Urothelium cell line (cell line): ENCODE data around the gene CHMP6.

Source experiments
- DNase-seq: peaks from one replicate; pipeline ENCODE4 v3.0.0; 2011; ENCODE audit warnings: low spot score, mixed read lengths
- FAIRE-seq: peaks from 2 replicates; lab custom pipeline; 2011; peaks lifted over from hg19 to GRCh38; lab: Jason Lieb, UNC

Gene CHMP6

DNA sequence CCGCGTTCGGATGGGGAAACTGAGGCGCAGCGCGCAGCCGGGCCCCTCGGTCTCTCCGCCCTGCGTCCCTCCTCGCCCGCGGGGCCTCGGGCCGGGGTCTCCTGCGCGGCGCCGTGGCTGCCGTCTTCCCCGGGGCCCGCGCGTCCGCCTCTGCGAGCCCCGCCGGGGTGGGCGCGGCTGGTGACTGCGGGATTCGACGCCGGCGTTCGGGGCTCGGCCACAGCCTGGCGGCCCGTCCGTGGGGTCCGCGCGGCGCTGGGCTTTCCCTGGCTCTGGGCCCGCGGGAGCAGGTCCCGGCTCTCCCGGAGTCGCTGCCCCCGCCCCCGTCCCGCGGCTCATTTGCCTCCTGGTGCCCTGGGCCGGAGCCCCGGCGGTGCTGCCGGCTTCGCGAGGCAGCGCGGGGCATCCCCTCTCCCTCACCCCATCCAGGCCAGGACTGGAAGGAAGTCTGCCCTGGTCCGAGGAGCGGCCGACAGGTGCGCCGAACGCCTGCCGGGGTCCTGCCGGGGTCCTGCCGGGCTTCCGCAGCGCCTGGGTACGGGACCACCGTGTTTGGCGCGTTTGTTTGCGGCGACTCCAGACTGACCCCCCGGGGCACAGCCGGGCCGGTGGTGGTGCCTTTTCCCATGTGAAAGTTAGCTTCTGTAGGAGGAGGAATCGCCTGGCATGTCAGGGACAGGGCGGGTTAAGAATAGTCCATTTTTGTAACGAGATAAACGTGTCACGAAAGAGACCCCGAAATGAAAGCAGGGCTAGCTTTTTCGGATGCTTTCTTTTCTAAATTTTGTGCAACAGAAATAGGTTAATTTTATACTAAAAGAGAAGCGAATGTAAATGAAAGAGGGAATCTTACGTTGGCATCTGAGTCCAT is 671 bp downstream of the CHMP6 start:
- FAIRE-seq (no peak), DNase-seq (no peak)

DNA sequence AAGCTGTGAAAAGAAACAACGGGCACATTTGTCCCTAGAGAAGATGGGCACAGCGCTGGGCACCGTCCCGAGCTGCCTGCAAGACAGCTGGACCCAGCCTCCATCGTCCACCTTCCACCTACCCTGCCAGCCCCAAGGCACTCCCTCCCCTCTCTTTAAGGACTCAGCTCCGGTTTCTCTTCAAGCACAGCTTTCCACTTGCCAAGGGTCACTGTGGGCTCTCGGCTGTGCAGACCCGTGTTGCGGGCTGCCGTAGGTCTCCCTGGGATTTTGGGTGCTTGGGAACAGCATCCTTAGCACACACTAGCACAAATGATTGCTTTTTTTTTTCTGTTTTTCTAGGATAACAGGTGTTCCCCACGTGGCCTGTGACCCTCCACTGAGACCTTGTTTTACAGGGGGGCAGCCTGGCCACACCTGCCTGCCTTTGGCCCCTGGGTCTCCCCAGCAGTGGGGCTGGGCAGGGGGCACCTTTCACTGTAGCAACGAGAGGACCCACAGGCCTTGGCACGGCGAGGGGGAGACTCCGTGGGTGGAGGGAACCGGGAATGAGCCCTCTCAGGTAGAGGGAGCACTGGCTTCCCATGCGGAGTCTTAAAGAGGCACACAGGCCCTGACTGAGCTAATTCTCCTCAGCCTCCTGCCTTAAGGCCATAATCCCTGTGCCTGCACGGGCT is 1.4 kb downstream of the CHMP6 start:
- DNase-seq (no peak), FAIRE-seq (no peak)

DNA sequence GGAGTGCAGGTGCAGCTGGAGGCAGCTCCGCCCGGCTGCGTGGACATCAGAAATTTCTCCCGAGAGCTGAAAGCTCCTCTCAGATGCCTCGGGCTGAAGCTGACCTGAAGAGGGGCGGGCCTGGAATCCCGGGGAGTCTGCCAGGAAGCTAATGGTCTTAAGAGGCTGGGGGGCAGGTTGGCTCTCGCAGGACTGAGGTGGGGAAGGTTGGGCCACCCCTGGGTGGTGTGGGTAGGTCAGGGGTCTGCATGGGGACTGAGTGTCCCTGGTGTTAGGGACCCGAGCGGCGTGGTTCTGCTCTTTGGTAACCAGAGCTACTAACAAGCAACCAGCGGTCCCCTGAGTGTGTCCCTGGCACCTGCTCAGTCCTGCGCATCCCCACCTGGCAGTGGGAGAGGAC is 3.5 kb downstream of the CHMP6 start:
- no peak for FAIRE-seq
- no peak for DNase-seq

DNA sequence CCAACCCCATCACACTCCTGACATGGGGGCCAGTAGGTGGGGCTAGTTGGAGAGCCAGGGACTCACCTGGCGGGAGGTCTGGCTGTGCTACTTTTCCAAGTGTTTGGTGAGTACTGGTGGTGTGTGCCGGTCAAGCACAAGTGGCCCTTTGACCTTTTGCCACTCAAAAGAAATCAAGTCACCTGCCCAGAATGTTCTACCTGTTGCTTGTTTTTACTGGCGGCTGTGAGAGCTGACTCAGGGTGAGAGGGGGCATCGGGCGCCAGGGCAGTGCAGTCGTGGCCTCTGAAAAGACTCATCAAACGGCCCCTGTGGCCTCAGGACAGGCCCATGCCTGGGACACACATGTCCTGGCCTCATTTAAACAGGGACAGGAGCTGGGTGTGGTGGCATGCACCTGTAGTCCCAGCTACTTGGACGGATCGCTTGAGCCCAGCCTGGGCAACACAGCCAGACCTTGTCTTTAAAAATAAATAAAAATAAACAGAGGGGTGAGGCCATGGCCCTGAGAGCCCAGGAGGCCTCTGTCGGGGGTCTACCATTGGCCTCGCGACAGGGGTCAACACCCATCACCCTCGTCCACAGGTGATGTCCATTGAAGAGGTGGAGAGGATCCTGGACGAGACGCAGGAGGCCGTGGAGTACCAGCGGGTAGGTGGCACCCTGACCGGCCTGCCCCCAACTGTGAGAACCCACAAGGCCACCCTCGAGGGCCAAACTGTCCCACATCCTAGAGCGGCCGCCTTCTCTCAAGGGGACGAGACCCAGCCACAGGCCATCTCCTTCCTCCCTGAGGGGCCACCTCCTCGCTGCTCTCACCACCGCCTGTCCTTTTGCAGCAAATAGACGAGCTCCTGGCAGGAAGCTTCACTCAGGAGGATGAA is 5.0 kb downstream of the CHMP6 start:
- FAIRE-seq = no peak
- no peak for DNase-seq

DNA sequence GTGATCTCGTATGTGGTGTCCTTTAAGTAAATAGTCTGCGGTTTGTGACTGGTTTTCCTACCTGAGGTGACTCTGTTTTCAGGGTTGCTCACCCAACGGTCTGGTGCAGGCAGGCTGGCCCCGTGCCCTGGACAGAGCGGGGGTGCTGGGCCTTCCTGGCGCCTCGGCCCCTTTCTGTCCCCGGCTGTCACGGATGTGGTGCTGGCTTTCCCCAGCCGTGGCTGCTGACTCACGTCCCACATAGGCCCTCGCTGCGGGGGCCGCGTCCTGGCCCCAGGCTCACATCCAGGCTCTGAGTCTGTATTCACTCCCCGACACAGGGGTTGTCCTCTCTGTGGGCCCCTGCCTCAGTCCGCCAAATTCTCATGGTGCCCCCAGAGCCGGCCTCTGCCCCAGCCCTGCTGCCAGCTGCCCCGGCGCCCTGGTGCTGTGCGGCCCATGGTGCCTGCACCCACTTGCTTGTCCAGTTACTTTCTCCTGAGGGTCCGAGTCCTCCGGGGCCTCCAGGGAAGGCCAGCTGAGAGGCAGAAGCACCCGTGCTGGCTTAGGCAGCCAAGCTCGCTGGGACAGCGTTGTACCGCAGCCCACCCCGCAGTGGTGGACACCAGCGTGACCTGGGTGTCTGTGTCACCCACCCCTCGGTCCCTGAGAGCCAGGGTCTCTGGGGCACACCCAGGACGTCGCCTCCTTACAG is 5.9 kb downstream of the CHMP6 start:
- FAIRE-seq (no peak), DNase-seq (no peak)

DNA sequence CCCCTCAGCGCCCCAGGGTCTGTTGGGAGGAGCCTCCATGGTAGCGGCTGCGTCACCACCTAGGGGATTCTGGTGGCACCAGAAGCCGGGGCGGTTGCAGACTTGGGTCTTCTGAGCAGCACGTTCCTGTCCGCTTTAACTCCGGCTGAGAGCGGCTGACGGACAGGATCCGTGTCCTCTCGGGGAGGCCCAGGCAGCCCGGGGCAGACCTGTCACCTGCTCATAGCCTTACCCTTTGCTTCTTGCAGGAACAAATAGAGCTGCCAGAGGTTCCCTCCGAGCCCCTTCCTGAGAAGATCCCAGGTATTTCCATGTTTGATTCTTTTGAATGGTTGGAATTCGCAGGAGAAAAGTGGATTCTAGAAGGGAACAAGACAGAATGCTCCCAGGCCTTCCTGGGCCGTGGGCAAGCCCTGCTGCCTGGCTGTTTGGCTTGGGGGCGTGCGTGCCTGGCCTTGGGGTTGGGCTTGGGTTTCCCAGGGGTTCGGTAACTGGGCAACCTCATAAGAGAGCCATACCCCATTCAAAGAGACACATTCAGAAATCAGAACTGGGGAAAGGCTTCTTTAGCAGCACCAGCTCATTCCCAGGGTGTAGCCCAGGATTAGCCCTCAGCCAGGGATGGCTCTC is 6.6 kb downstream of the CHMP6 start:
- DNase-seq (no peak), FAIRE-seq (no peak)

DNA sequence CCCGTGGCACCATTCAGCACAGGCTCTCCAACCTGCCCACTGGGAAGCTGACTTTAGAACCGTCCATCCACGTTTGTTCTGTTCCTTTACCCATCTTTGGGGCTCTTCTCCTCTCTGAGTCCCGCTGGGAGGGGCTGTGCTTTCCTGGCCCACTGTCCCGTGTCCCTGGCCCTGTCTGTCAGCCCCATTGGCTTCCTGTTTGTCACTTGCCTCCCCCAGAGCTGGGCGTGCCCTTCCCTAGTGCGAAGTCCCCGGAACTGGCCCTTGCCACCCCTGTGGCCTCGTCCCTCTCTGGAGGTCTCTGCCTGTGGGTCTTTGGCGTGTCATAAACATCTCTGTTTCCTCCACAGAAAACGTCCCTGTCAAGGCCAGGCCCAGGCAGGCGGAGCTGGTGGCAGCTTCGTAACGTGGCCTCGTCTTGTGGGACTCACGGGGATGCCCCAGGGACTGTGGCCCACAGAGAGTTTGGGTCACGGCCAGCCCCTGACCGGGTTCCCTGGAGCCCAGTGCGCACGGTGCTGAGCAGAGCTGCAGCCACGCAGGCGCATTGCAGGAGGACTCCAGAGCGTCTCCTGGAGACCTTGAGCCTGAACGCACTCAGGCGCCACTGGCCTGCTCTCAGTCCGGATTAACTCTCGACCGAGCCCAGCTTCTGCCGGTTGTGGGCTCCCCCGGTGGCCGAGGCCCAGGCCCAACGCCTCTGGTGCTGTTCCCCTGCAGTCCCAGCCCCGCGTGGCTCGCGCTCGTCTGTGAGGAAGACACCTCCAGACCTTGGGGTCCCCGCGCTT is 7.3 kb downstream of the CHMP6 start:
- FAIRE-seq (no peak), DNase-seq (no peak)

DNA sequence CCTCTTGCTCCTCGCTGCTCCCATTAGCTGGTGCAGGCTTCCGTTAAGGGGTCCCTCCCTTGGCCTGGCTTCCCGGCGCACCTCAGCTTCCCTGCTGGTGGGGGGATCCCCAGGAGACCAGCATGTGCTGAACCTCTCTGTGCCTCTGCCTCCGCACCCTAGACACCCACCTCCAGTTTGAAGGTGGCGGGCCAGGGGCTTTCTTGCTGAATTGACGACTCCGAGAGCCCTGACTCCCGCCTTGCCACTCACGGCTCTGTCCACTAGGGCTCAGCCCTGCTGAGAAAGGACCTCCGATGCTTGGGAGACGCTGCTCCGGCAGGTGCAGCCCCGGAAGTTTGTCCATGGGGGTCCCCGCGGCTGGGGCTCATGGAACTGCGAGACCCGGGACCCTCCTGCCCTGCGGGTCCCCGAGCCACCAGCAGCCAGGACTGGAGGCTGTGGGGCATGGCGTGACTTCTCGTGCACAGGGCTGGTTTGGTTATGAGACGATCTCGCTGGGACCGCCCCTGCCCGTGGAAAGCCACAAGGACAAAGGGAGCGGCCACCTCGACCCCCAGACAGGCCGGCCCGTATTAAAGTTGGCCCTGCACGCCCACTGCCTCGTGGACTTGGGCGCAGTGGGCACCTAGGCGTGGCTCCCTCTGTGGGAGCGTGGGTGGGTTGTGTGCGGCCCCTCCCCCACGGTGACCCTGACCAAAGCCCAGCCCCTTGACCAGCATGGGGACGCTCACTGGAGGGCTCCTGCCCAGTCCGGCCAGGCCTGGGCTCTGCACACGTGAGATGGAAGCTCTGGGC is 8.1 kb downstream of the CHMP6 start:
- no peak for DNase-seq
- FAIRE-seq = no peak

DNA sequence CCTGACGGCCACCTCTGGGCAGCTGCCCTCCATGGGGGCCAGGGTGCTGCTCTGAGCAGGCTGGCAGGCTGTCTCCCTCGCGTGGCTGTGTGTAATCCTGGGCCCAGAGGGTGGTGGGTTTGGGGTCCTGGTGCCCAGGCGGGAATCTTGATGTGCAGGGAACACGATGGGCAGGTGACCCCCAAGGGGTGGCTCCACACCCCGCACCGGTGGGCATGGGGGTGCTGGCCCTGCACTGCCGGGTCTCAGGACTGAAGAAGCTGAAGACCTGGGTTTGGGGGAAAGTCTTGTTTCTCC is 8.6 kb downstream of the CHMP6 start:
- no peak for FAIRE-seq
- DNase-seq = no peak

DNA sequence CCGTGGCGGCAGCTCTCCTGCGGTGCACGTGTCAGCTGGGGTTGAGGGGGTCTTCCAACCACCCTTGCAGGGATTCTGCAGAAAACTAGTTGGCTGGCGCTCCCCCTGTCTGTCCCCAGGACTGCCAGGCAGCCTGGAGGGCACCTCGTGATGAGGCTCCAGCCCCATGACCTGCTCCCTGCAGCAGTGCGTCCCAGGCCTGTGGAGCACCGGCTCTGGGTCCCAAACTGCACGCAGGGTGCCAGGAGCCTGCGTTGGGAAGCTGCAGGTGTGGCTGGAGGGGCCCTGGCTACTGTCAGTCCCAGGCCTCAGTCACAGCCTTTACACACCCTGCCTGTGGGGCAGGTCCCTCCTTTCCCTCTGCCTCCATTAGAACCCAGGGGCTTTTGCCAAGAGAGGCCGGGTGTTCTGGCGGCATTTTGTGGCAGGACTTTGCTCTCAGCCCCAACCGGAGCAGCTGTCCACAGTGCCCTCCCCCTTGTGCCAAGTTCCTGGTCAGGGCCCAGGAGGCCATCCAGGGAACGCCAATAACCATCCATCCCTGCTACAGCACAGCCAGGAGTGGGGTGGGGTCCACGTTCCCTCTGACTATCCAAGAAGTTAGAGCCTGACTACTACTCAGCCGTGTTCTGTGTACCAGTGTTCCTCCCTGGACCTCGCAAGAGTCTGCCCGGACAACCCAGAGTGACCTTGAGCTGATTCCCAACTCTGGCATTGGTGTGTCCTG is 9.2 kb downstream of the CHMP6 start:
- FAIRE-seq (no peak), DNase-seq (no peak)

DNA sequence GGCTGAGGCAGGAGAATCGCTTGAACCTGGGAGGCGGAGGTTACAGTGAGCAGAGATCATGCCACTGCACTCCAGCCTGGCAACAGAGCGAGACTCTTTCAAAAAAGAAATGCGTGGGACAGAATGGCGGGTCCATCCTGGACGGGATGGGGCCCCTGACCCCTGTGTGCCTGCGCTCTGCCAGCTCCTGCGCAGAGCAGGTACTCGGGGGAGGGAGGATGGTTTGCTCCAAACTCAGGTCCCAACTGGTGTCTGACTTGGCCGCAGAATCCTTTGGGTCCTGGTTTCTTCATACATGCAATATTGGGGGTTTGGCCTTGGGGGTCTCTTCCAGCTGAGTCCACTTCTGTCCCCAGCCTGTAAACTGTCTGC is 10.4 kb downstream of the CHMP6 start:
- FAIRE-seq = no peak
- DNase-seq = no peak

DNA sequence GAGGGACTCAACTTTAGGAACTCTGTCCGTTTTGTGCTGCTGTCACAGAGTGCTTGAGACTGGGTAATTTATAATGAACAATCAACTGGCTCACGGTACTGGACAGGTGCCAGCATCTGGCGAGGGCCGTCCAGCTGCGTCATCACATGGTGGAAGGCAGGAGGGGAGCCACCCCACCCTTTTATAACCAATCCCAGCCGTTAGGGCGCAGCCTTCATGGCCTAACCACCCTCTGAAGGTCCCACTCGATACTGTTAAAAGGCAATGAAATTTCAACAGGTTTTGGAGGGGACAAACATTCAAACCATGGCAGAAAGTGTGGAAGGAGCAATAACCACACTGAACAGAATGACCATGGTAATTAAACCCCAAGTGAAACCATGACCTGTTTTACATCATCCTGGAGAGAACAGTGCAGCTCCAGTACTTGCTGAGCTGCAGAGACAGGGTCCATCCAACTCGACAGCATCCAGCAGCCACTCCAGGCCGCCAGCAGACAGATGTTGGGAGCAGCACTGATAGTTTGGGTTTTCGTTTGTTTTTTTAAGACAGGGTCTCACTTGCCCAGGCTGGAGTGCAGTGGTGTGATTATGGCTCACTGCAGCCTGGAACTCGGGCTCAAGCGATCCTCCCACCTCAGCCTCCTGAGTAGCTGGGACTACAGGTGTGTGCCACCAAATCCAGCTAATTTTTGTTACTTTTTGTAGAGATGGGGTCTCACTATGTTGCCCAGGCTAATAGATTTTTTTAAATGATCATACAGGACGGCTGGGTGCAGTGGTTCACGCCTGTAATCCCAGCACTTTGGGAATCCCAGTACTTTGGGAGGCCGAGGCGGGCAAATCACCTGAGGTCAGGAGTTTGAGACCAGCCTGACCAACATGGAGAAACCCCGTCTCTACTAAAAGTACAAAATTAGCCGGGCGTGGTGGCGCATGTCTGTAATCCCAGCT is 11.0 kb downstream of the CHMP6 start:
- FAIRE-seq (peak; percentile 94), DNase-seq (peak; percentile 70)

DNA sequence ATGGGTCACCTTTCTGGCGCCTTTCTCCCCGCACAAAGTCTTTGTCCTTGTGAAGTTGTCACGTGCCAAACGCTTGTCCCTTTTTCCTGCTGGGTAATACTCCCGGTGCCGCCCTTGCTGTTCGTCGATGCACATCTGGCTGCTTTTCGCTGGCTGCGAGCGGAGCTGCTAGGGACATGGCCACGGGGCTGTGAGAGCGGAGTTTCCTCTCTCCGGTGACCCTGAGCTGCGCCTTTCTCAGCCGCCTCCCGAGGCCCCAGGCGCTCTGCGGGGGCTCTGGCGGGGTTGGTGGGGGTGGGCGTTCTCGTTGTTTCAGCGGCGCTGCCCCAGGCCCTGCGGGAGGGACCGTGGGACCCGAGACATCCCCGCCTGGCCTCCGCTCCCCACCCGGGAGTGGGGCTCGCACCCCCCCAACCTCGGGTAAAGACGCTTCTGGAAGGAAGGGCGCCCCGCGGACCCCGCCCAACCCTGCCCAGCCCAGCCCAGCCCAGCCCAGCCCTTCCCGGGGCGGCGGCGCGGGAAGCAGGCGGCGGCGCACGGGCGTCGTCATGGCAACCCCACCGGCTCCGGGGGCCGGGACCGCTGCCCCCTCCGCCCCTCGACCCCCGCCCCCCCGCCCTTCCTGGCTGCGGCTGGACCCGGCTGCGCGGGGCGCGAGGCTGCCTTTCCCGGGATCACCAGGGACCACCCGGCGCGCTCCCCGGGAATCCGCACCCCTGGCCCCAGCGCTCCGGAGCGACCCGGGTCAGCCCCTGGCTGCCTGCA is 12.3 kb downstream of the CHMP6 start:
- no peak for DNase-seq

DNA sequence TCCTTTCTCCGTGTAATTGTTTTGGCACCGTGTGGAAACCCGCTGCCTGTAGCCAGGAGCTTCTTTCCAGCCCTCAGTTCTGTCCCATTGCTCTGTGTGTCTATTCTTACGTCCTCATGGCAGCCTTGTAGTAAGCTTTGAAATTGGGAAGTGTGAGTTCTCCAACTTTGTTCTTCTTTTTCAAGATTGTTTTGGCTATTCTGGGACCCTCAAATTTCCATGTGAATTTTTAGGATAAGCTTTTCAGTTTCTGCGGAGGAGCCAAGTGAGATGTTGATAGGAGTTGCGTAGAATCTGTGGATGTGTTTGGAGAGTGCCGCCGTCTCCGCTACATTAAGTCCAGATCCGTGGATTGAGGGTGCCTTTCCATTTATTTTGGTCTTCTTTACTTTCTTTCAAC is 15.2 kb downstream of the CHMP6 start:
- FAIRE-seq (no peak), DNase-seq (no peak)

More for the DNA sequence above, 12.3 kb downstream of the CHMP6 start:
- FAIRE-seq = peak; percentile 66

DNA sequence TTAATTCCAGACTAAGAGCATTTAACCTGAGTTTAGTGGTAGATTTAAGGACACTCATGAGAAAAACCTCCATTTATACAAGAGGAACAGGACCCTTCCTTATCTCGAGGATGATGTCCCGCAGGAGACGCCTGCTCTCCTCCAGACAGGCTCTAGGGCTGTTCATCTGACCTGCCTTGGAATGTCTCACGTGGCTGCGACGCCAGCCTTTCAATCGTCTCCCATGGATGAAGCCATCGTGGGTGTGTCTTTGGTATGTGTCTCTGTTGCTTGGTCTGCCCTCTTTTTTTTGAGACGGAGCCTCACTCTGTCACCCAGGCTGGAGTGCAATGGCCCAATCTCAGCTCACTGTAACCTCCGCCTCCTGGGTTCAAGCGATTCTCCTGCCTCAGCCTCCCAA is 16.5 kb downstream of the CHMP6 start:
- FAIRE-seq (no peak), DNase-seq (no peak)

DNA sequence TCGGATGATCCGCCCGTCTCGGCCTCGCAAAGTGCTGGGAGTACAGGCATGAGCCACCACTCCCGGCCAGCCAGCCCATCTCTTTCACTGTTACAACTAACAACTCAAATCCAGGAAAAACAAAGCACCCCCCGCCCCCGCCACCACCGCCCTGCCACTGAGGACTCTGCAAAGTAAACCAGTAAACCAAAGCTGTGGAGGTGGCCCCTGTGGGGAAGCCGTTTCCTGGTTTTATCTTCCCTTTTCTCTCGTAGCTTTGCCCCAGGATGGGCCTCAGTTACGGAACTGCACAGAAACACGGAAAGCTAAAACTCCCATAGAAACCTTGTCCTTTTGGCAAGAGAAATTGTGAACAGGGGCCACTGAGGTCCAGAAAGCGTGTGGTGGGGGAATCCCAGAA is 17.5 kb downstream of the CHMP6 start:
- no peak for DNase-seq
- no peak for FAIRE-seq

DNA sequence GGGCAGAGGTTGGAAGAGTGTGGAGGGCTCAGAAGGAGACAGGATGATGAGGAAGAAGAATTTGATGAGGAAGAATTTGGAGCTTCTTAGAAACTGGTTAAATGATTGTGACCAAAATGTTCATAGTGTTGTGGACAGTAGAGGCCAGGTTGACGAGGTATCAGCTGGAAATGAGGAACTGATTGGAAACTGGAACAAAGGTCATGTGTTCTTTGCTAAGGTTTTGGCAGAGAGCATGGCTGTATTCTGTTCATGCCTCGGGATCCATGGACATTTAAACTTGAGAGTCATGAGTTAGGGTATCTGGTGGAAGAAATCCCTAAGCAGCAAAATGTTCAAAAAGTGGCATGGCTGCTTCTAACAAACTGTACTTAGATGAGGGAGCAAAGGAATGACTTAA is 19.3 kb downstream of the CHMP6 start:
- DNase-seq (no peak), FAIRE-seq (no peak)
